HG02571 (cell line): ENCODE measurements around the gene GRB7.

Experiments used
- ATAC-seq: cut with Tn5 transposase; IDR thresholded peaks from one replicate; pipeline ENCODE4 v1.9.1; 2021; ENCODE audit warnings: mild to moderate bottlenecking, moderate library complexity; ENCODE audit not compliant: unreplicated experiment

The GRB7 gene

DNA sequence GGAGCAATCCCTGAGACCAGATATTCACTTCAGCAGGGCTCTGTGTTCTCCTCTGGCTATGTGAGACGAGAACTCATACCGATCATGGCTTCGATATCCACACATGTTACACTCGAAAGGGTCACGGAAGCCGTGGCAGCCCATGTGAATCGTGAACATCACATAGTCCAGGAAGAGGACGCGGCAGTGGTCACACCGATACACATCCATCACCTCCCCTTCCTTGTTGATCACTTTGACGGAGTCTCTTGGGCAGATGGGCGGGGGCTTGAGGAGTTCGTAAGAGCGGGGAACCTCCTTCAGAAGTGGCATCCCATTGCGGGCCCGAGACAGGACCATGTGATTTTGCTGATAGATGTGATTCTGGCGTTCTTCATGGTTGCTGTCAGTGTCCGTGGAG is 28.0 kb downstream of the GRB7 start:
- no peak for ATAC-seq

DNA sequence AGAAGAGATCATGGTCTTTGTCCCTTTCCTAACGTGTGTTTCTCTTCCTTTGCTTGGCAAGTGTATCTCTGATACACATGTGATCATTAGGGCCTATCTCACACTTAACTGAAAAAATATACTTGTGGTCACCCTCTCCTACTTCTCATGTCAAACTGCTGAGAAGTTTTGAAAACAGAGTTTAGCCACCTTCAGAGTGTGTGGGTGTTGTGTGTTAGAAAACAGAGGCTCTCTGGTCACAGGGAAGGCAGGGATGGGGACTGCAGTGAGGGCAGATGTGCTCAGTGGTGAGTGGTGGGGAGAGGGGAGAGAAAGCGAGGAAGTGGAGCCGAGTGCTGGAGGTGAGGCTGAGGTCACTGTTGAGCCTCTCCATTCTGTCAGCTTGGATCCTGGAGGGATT is 29.4 kb downstream of the GRB7 start:
- ATAC-seq, result no peak

DNA sequence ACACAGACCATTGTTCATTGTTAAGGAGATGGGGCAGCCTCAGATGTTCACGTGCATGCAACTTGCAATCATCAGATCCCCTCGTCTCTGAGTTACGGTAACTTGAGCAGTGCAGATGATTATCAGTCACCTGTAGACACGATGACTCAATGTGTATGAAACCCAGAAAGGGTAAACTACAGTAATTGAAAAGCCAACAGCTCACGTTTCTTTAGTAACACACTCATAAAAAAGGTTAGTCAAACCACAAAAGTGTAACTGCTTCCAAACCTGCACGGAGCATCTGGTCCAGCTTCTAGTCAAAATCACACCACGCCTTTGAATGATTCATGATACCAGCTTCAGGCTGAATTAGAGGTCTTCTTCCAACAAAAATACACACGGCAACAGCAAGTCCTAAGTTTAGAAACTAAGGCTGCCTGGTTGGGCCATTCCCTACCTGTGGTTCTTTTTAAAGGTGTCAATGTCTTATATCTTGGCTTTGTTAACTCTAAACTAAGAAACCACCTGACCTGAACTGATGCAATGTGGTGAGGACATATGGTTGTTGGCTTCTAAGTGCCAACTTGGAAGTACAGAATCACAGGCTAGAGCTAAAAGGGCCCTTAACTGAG is 32.3 kb downstream of the GRB7 start:
- peak; percentile 45 for ATAC-seq

DNA sequence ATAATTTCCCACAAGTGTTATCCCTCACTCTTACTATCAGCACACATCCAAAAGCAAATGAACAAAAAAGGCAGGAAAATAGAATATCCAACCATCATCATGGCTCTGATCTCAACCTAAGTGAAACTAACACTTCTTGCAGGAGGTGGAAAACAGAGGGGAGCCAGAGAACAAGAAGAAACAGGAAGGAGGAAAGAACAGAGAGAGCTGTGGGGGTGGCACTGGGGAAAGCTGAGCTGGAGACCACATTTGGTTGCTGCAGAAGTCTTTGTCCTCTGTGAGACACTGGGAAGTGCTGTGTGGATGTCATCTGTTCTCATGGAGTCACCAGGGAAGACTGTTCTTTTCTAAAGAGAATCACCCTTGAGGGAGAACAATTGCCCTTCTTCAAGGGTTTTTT is 34.7 kb downstream of the GRB7 start:
- ATAC-seq, result no peak

DNA sequence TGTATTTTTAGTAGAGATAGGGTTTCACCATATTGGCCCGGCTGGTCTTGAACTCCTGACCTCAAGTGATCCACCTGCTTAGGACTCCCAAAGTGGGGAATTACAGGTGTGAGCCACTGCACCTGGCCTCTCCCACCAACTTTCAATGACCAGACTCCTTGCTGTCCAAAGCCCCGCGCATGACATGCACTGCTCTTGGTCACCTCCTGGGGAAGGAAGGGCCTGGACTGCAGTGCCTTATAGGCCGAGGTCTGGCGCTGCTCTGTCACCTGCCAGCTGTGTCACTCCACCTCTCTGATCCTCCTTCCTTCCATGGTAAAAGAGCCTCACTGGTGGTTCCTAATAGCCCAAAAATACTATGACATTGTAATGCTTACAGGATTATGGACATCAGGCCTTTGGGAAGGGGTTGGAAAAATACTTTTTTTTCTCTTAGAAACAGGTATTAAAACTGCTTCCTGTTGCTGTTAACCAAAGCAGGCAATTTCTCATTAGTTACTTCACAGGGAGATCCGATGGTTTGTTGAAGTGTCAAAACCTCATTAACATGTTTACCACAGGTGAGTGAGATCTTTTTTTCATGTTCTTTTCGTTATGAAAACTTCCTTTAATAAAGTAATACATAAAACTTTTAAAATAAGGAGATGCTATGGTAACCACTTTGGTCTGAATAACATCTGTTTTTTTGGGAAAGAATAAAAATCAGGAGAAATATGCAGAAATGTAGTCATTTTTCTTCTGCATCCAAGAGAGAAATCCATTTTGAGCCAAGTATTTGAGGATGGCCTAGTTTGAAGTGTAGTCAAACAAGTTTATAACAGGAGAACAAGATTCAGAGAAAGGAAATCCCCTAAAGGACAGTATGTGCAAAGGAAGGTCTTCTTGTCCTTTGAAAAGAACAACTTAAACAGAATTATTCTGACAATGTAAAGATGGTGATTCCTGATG is 35.5 kb downstream of the GRB7 start:
- ATAC-seq, result no peak

DNA sequence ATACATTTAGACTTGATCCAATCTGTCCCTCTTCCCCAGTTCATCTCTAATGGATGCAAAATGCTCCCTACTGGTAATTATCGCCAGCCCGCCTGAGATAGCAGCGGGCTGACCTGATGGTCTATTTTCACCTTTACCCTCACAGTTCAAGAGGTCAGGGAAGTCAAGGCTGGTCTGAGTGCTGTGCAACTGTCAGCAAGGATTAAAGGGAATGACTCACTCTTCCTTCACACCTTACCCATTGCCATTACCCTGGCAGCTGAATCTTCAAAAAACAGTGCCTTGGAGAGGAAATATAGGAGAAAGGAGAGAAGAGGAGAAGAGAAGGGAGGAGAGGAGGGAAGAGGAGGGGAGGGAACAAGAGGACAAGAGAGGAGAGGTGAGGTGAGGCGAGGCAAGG is 36.3 kb downstream of the GRB7 start:
- no peak for ATAC-seq

DNA sequence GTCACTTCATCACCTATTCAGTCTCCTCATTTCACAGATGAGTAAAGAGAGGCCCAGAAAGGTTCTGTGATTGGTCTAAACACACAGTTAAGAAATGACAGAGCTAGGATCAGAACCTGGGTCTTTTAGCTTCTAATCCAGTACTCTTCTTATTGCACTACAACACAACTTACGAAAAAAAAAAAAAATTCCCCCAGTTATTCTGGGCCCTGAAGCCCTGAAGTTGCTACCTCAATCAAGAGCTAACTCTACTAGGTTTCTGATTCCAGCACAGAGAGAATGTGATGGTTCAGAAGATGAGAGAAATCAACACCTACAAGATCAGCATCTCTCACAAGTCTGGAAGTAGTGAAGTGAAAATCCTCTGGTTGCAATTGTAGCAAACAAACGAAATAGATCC is 37.3 kb downstream of the GRB7 start:
- ATAC-seq, result no peak

DNA sequence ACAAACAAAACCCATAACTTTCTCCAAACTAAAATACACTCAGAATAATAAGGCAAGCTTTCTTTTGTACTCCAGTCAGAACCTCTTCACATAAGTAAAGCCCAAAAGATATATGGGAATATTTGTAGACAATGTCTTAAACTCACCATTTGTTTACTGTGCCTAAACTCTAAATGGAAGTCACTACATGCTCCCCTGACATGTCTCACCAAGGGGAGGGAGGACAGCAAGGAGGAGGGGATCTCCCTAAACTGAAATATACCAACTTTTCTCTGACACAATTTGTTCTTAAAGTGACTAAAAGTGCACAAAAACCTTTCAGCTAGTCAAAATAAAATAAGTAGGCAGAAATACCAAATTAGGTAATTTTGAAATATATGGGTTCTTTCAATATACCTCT is 38.5 kb downstream of the GRB7 start:
- ATAC-seq, result no peak

DNA sequence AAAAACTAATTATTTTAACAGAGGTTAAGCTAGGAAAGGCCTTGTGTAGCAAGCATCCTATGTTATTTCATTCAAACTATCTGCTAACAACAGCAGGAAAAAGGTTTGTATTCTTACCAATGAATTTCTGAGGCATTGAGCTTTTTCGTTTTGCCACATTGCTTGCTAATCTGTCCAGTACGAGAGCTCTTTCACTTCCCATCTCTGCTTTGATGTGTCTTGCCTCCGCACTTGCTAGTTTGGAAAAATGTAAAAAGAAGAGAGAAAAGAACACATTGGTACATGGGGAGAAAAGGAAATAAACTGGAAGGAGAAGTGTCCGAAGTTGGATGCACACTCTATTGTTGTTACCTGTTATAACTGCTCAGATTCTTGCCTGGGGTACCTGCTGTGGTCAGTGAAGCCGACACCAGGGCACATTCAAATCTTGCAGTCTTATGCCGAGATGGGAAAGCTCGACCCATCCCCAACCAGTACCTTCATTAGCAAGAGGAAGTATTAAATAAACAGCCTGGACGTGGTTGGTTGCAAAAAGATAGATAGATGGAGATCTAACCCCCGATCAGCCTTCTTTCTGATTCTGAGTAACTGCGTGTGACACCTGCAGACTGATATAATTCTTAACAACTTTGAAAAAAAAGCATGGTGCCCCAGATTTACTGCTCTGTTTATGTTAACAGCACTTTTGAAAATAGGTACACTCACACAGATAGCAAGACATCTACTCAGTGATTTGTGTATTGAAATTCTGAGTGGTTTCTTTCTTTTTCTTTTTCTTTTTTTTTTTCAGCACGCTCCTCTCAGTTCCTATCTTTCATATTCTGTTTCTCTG is 40.0 kb downstream of the GRB7 start:
- ATAC-seq, result peak; percentile 44

DNA sequence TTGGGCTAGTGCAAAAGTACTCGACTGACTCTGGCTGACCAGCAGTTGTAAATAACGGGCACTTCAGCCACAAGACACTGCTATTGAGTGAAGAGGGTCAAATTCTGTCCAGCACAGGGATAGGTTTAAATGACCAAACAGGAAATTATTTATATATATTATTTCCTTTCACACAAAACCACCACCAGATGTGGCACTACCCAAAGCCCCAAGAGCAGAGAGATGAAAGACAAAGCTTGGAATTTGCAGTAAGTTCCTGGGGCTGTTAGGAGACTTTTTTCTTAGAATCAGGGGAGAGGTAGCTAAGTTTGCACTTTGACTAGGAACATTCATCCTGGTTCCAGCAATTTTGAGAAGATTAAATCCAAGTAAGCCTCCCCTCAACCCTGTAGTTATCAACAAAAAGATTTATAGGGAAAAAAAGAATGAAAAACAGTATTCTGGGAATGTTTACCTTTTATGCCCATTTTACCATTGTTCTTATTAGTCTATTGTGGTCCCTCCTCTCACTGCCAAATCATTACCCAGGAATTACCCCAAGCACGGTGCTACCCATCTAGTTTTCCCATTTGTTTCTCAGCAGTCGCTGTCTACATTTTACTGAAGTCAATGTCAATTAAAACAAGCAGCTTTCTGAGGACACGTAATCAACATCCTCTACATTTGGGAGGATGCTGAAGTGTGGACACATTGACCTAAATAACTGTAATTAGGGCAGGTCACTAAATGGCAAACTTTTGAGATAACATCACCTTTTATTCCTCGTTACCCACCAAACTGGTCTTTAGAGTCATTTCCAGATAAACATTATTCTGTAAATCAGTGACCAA is 43.5 kb downstream of the GRB7 start:
- no peak for ATAC-seq

DNA sequence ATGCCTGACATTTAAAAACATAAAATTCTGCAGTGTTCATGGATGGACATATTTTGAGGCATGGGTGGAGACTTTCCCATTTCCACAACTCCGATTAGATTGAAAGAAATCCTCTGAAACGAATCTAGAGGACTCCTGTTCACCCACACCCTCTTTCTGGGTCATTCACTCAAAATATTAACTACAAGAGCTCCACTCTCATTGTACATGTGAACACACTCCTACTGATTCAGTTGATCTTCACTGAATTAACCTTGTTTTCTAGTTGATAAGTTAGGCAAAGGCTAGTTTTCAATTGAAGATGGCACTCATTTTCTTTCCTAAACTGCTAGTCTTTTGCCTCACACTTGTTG is 44.1 kb downstream of the GRB7 start:
- ATAC-seq, result no peak

DNA sequence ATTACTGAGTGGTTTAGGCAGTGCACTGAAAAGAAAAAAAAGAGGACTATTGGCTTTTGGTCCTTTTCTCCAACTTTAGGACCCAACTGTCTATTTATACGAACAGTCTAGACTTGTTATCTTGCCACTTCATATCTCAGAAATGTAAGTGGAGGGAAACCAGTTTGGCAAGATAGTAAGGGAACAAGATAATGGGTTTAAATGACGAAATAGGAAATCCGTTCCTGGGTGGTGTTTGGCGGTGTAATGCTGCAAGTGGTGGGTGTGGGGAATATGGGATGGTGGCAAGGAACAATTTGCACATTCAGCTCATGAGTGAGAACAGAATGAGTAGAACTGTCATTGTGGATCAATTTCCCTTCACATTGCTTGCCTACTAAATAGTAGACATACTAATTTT is 44.7 kb downstream of the GRB7 start:
- ATAC-seq, result no peak

DNA sequence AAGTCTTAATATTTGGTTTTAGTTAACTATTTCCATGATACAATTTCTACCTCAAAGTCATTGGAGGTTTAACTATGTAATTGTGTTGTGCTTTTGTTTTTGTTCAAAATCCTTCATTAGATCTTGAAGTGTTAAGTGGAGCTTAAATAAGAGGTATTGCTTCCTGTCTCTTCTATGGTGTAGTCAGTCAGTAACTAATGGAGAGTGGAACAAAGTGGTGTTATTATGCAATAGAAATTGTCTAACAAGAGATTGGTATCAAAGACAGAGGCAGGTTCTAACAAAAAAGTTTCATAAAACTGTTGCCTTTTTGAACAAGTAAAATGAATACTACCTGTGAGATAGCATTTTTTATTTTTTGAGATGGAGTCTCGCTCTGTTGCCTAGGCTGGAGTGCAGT is 45.2 kb downstream of the GRB7 start:
- no peak for ATAC-seq

DNA sequence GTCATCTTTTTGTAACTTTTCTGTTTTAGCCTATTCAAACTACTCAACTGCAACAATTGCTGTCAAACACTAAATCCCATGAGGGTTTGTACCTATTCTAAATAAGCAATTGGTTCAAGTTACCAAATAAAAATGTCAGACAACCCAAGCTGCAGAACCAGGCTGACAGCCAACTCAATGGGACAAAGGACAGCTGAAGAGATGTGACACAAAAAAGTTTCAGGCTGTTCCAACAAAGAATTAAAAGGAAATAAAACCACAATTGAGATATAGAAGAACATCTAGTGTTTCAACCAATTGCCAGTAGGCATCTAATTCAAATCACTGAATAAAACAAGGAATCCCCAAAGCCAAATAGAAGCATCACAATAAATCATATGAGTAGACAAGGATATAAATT is 49.3 kb downstream of the GRB7 start:
- ATAC-seq, result no peak

DNA sequence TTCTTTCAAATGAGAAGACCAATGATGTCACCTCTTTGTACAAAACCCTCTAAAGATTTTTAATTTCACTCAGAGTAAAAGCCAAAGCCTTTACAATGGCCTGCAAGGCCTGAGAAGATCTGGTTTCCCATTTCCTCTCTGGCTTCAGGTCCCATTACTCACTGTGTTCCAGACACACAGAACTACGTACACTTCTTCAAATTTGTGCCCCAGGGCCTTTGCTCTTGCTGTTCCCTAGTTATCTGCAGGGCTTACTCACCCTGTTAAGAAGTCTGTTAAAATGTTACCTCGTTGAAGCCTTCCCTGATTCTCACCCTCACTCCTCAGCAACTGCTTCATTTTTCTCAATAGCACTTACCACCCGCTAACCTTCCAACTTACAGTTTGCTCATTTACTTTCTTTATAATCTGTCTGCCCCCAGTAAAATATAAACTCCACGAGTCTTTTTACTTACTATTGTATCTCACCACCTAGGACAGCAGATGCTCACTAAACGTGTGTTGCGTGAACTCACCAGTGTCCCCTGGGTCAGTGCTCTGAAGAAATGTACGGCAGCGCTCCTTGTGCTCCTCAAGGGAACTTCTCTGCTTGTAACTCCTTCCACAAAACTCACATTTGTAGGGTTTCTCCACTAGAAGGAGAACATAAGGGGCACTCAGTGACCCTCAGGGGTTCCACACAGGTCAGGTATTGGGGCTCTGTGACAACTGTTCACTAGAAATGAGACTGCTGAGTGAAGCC is 50.2 kb downstream of the GRB7 start:
- no peak for ATAC-seq

DNA sequence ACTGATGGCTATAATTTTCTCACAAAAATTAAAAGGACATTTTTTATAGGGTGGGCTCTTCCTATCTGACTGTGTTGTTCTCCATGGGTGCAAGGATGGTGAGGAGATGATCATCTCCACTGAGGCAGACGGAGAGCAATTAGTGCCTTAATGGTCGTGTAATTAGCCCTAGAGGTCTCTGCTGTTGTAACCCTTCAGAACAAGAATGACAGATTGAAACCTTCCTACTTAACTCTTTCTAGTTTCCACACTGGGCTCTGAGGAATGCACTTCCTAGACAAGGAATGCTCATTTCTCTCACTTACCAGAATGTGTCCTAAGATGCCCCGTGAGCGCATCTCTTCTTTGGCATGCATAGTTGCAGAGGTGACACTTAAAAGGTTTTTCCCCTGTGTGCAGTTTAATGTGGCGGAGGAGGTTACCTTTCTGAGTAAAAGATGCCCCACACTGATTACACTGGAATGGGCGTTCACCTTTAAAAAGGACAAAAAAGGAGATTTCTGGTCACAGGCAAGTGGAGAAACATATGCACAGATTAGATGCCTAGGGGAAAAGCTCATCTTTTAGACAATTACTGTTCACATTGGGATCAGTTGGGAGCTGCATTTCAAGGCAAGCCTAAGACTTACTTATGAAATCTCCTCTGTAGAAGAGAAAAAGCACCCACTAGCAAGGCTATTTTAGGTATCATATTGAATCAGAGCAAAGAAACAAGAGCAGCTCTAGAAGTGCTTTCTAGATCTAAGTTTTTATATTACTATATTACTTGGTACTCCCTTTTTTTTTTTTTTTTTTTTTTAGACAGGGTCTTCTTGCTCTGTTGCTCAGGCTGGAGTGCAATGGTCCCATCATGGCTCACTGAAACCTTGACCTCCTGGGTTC is 53.6 kb downstream of the GRB7 start:
- no peak for ATAC-seq

DNA sequence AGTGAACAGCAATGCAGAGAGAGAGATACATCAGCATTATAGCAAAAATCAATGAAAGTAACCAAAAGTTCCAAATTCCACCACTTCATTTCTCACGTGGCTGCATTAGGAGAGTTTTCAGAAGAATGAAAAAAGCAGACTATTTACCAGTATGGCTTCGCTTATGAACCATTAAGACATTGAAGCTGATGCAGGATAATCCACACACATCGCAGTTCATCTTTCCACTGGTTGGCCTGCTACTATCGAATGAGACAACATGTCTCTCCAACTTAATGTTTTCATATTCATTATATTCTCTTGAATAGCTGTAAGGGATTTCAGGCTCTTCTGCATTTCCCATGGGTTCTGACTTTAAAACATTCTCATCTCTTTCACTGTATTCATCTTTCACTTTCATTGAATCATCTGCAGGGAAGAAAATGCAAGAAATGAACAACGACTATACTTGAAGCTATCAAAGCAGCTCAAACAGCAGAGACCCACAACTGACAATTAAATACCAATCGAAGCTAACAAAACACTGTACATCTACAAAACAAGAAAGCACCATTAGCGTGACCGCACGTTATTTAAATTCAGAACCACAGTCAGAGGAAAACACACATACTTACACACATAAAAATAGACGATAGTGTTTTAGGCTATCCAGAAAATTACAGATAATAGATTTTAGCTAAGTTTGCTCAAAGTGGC is 54.9 kb downstream of the GRB7 start:
- no peak for ATAC-seq

DNA sequence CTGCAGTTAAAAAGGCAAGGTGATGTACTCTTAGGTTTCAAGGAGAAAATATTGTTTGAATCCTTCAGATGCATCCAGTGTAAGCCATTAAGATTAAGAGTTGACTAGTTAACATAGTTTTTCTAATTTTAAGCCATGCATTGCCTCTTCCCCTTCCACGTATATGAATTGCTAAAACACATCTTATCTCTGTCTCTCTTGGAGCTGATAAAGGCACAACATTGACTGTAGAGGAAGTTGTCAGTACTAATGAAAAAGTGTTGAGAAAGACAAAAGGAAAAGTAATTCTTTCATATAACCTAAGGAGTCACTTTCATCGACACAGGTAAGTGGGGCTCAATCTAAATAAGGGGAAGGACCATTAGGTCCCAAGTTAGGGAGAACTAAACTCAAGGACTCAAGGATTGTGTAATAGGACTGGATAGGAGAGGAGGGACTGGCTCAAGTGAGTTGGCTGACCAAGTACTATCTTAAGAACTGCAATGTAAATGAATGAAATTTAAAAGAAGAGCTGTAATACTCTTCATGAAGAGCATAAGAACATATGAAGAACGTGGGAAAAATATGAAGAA is 55.6 kb downstream of the GRB7 start:
- ATAC-seq, result no peak
